Neural progenitor cell (in vitro differentiated cells): ENCODE measurements around the gene NEUROG1. TPM values are rescaled to one million over a fixed set of nuclear protein-coding genes. Genes with fewer than 3 reads are reported as not detected.
A peak's percentile ranks its signal among the peaks of the same experiment; 100 is the strongest.

ENCODE experiments used
- DNase-seq: peaks from one replicate; pipeline ENCODE4 v3.0.0-alpha.2; 2016; ENCODE audit warnings: low spot score
- H2AFZ ChIP-seq: fragments of 200-600 bp; sonication (generic); replicated peaks from 2 replicates; pipeline ENCODE4 v1.6.1; 2016; ENCODE audit warnings: antibody characterized with exemption
- H3F3A ChIP-seq: fragments of 200-600 bp; sonication (generic); 2 replicates; pipeline ENCODE4 v1.6.1; 2016; ENCODE audit warnings: antibody characterized with exemption, low read depth
- H3K27ac ChIP-seq: fragments of 200-600 bp; sonication (generic); 2 replicates; pipeline ENCODE4 v1.5.1; 2016; ENCODE audit warnings: mild to moderate bottlenecking
- H3K27me3 ChIP-seq: fragments of 200-600 bp; sonication (generic); 2 replicates; pipeline ENCODE4 v1.6.1; 2016; ENCODE audit warnings: mild to moderate bottlenecking, moderate library complexity
- H3K36me3 ChIP-seq: fragments of 200-600 bp; sonication (generic); 2 replicates; pipeline ENCODE4 v1.5.1; 2016
- H3K4me1 ChIP-seq: fragments of 200-600 bp; sonication (generic); 2 replicates; pipeline ENCODE4 v1.6.1; 2016; ENCODE audit warnings: mixed run types
- H3K4me2 ChIP-seq: fragments of 200-600 bp; sonication (generic); 2 replicates; pipeline ENCODE4 v1.6.1; 2016
- H3K4me3 ChIP-seq: fragments of 200-600 bp; sonication (generic); 2 replicates; pipeline ENCODE4 v1.5.1; 2016
- H3K79me2 ChIP-seq: fragments of 200-600 bp; sonication (generic); 2 replicates; pipeline ENCODE4 v1.6.1; 2016; ENCODE audit warnings: low read depth
- H3K9ac ChIP-seq: fragments of 200-600 bp; sonication (generic); 2 replicates; pipeline ENCODE4 v1.6.1; 2016
- H3K9me3 ChIP-seq: fragments of 200-600 bp; sonication (generic); 2 replicates; pipeline ENCODE4 v1.5.1; 2016; ENCODE audit warnings: low read depth
- H4K20me1 ChIP-seq: fragments of 200-600 bp; sonication (generic); 2 replicates; pipeline ENCODE4 v1.6.1; 2016; ENCODE audit warnings: low read depth
- H3K27ac Mint-ChIP-seq: 3 replicates; pipeline ENCODE4 v1.8.0; 2021; ENCODE audit warnings: mixed read lengths
- H3K27me3 Mint-ChIP-seq: 2 replicates; pipeline ENCODE4 v1.8.0; 2022; ENCODE audit warnings: low read depth, mild to moderate bottlenecking, inconsistent platforms, moderate library complexity, mixed read lengths; ENCODE audit not compliant: insufficient read depth
- H3K36me3 Mint-ChIP-seq: 3 replicates; pipeline ENCODE4 v1.8.0; 2021; ENCODE audit warnings: mixed read lengths
- H3K4me1 Mint-ChIP-seq: 3 replicates; pipeline ENCODE4 v1.8.0; 2021; ENCODE audit warnings: mixed read lengths
- H3K4me3 Mint-ChIP-seq: 3 replicates; pipeline ENCODE4 v1.8.0; 2021; ENCODE audit warnings: mild to moderate bottlenecking, moderate library complexity, mixed read lengths
- H3K9me3 Mint-ChIP-seq: 3 replicates; pipeline ENCODE4 v1.8.0; 2020; ENCODE audit warnings: mixed read lengths
- CTCF ChIP-seq: fragments of 200-600 bp; sonication (generic); IDR thresholded peaks from 2 replicates; pipeline ENCODE4 v1.5.1; 2017; ENCODE audit warnings: antibody characterized with exemption, mild to moderate bottlenecking
- EZH2 ChIP-seq: fragments of 200-600 bp; sonication (generic); IDR thresholded peaks from 2 replicates; pipeline ENCODE4 v1.6.1; 2017; ENCODE audit warnings: antibody characterized with exemption, mild to moderate bottlenecking, moderate library complexity
- EZH2phosphoT487 ChIP-seq: fragments of 200-600 bp; sonication (generic); IDR thresholded peaks from 2 replicates; pipeline ENCODE4 v1.6.1; 2017; ENCODE audit warnings: antibody characterized with exemption
- total RNA-seq: library from RNA; depleted of rRNA; stranded (reverse); fragments of >200 nt; gene quantifications from 2 replicates; pipeline ENCODE4 v1.2.3, GENCODE V29; 2015; ENCODE audit warnings: low replicate concordance

NEUROG1 gene
- total RNA-seq, 1 donor from 2014 or later: not detected

DNA sequence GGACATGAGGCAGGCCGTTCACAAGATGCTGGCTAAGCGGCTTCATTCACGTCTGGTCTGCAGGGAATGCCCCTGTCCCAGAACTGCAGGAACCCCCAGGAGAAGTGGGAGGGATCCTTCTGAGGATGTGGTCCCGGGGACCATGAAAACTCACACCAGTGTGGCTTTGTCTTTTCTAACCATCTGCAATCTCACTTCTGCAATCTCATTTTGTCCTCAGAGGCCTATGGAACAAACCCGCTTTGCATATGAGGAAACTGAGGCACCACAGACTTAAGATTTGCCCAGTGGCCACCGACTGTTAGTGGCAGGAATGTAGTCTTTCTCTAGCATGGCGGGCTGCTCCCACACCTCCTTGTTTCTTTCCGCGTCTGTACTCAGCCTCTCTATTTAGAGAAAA lies 36.1 kb upstream of the NEUROG1 start:
- no peak overlapping the region for H3K27ac ChIP-seq
- H3K9me3 ChIP-seq: no peaks in the 10 kb centered on the region
- Mint-ChIP-seq H3K4me3 (no peak overlapping the region), H3K4me1 (peaks cover 56% of the 10 kb centered on the region), H3K27me3 (peaks cover 15% of the 10 kb centered on the region), H3K27ac (no peak overlapping the region), H3K36me3 (no peaks in the 10 kb centered on the region), H3K9me3 (no peaks in the 10 kb centered on the region)
- H4K20me1 ChIP-seq: peaks cover 12% of the 10 kb centered on the region
- H3K27me3 ChIP-seq: peaks cover 22% of the 10 kb centered on the region
- H3K4me2 ChIP-seq: no peak overlapping the region
- H3K79me2 ChIP-seq: no peaks in the 10 kb centered on the region
- no peak for TF ChIP-seq EZH2phosphoT487
- no peaks in the 10 kb centered on the region for H3K36me3 ChIP-seq
- no peak overlapping the region for H3K9ac ChIP-seq
- no peak overlapping the region for H3K4me3 ChIP-seq
- peaks cover 12% of the 10 kb centered on the region for H3K4me1 ChIP-seq
- no peak overlapping the region for H2AFZ ChIP-seq
- DNase-seq: no peak
- peaks cover 9% of the 10 kb centered on the region for H3F3A ChIP-seq

- peaks cover 4% of the 10 kb centered on the region for H3K4me1 ChIP-seq
- Mint-ChIP-seq H3K9me3 (no peaks in the 10 kb centered on the region), H3K4me1 (peaks cover 56% of the 10 kb centered on the region), H3K36me3 (no peaks in the 10 kb centered on the region), H3K27me3 (peaks cover 15% of the 10 kb centered on the region), H3K27ac (no peak overlapping the region), H3K4me3 (no peak overlapping the region)
- peaks cover 15% of the 10 kb centered on the region for H3K27me3 ChIP-seq
- H3F3A ChIP-seq: peaks cover 2% of the 10 kb centered on the region
- no peak overlapping the region for H2AFZ ChIP-seq
- no peak overlapping the region for H3K9ac ChIP-seq
- H3K27ac ChIP-seq: no peak overlapping the region
- H3K9me3 ChIP-seq: no peaks in the 10 kb centered on the region
- no peak for DNase-seq
- H3K4me2 ChIP-seq: no peak overlapping the region
- peaks cover 4% of the 10 kb centered on the region for H4K20me1 ChIP-seq
- TF ChIP-seq CTCF (no peak), EZH2 (no peak), EZH2phosphoT487 (no peak)
- H3K79me2 ChIP-seq: no peaks in the 10 kb centered on the region
- no peaks in the 10 kb centered on the region for H3K36me3 ChIP-seq
- no peak overlapping the region for H3K4me3 ChIP-seq
Observed at GRCh38 chr5:135571066-135571609, 35.4 kb upstream of the NEUROG1 start.

DNA sequence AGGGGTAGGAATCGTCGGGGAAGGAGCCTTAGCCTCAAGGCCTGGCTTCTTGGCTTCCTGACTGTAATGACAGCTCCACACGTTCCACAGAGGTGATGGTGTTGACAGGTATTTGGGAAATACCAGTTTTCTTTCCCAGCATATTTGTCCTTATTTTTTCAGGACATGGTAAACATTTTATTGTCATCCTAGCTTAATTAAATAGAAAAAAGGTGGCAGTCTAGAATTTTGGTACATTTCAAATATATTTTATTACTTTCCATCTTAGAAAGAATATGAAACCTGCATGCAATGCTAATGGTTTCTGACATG lies 34.6 kb upstream of the NEUROG1 start:
- H3F3A ChIP-seq: no peaks in the 10 kb centered on the region
- H3K4me1 Mint-ChIP-seq: peaks cover 55% of the 10 kb centered on the region
- H4K20me1 ChIP-seq: no peaks in the 10 kb centered on the region
- TF ChIP-seq EZH2: no peak
- no peak overlapping the region for H3K4me2 ChIP-seq
- H3K79me2 ChIP-seq: no peaks in the 10 kb centered on the region
- H3K4me3 ChIP-seq: no peak overlapping the region
- H3K9me3 ChIP-seq: no peaks in the 10 kb centered on the region
- DNase-seq: no peak
- H3K27ac ChIP-seq: no peak overlapping the region
- no peak overlapping the region for H3K27ac Mint-ChIP-seq
- H3K27me3 ChIP-seq: peaks cover 17% of the 10 kb centered on the region
- H2AFZ ChIP-seq: no peak overlapping the region
- peaks cover 15% of the 10 kb centered on the region for H3K27me3 Mint-ChIP-seq
- H3K9ac ChIP-seq: no peak overlapping the region
- no peaks in the 10 kb centered on the region for H3K9me3 Mint-ChIP-seq
- no peak overlapping the region for H3K4me3 Mint-ChIP-seq
- H3K4me1 ChIP-seq: no peaks in the 10 kb centered on the region
- no peaks in the 10 kb centered on the region for H3K36me3 Mint-ChIP-seq
- no peaks in the 10 kb centered on the region for H3K36me3 ChIP-seq

DNA sequence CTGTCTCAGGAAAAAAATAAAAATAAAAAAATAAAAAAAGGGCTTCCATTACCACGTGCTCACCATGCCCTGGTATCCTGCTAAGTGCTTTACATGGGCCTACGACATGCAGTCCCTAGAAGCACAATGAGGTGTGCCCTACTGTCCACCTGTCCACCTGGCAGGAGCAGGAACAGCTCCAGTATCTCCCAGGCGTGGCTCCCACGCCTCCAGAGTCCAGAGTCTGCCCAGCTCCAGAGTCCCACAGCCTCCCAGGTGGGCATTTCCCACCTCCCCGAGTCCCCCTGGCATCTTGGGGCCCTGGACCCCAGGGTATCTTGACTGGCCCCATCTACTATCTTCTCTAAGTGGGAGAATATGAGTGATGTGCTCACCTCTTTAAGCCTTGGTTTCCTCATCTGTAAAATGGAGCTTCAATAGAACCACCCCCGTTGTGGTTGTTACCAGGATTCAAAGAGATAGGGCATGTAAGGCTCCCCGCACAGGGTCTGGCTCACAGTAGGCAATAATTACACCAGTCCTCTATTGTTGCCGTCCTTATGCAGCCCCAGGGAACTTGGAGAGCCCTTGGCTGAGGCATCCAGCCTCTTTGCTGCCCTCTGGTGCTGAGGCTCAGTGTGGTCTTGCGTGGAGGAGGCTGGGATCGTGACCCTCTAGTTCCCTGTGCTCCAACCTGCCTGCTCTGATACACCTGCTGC lies 34.1 kb upstream of the NEUROG1 start:
- no peak overlapping the region for H3K9ac ChIP-seq
- Mint-ChIP-seq H3K27ac (no peak overlapping the region), H3K4me1 (peaks cover 59% of the 10 kb centered on the region), H3K9me3 (no peaks in the 10 kb centered on the region), H3K36me3 (no peaks in the 10 kb centered on the region), H3K27me3 (peaks cover 15% of the 10 kb centered on the region), H3K4me3 (no peak overlapping the region)
- peak; percentile 78 for DNase-seq
- H3F3A ChIP-seq: no peaks in the 10 kb centered on the region
- no peaks in the 10 kb centered on the region for H3K79me2 ChIP-seq
- H4K20me1 ChIP-seq: no peaks in the 10 kb centered on the region
- no peaks in the 10 kb centered on the region for H3K4me1 ChIP-seq
- no peaks in the 10 kb centered on the region for H3K9me3 ChIP-seq
- no peak overlapping the region for H3K4me2 ChIP-seq
- H2AFZ ChIP-seq: no peak overlapping the region
- no peak overlapping the region for H3K4me3 ChIP-seq
- peaks cover 17% of the 10 kb centered on the region for H3K27me3 ChIP-seq
- H3K36me3 ChIP-seq: no peaks in the 10 kb centered on the region
- no peak overlapping the region for H3K27ac ChIP-seq
- TF ChIP-seq CTCF: peak; percentile 56
- no peak for TF ChIP-seq EZH2
